GM18511 (cell line): ENCODE data around the gene LRRTM4.
"Not testable (repeated sequence)": the region's sequence is repeated elsewhere in the genome, so short reads cannot be mapped to it uniquely, and the experiment has no call there.

Experiments used
- ATAC-seq: cut with Tn5 transposase; IDR thresholded peaks from one replicate; pipeline ENCODE4 v1.9.1; 2021; ENCODE audit warnings: mild to moderate bottlenecking, moderate library complexity; ENCODE audit not compliant: unreplicated experiment

Gene LRRTM4

DNA sequence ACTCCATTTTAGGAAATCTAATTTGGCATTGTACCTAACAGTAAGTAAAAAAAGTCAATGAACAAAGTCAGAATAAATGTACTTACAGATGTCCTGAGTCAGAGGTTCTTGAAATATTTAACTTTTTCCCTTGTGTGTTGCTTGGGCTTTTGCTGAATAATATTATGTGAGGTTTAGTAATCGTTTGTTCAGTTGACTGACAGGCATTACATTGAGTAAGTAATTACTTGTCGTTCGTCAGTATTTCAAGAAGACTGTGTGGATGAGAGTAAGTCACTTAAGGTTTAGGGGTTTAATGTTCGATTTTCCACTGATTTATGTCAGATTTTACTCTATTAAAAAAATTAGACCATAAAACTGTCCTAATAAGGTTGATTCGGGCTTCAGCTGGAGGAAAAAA is 342.9 kb downstream of the LRRTM4 start:
- ATAC-seq = no peak

DNA sequence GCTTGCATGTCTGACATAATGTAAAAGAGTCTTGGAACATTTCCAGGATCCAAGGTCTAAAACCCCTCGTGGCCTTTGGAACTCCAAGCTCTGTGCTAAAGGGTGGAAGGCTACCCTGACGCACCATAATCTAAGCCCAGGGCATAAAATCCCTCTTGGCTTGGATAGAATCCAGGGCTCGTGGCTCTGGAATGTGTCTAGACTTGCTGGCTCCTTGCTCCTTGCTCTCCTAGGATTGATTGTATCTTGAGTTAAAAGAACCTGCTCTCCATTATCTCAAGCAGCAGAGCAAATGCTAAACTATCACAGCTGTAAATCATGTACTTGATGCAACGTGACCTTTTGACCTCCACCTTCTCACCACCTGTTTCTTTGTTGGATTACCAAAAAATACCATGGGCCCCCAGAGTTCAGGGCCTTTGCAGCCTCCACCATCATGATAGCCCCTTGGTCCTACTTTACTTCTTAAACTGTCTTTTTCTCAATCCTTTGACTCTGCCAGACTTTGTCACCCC is 346.9 kb downstream of the LRRTM4 start:
- not testable (repeated sequence) for ATAC-seq

DNA sequence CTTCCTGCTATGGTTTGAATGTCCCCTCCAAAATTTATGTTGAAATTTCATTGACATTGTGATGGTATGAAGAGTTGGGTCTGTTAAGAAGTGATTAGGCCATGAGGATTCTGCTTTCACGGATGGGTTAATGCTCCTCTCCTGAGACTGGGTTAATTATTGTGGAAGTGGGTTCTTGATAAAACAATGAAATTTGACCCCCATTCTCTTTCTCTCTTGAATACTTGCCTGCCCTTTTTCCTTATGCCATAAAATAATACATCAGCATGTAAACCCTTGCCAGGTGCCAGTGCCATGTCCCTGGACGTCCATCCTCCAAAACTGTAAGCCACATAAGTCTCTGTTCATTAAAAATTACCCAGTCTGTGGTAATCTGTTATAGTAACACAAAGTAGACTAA is 352.8 kb downstream of the LRRTM4 start:
- ATAC-seq = no peak

DNA sequence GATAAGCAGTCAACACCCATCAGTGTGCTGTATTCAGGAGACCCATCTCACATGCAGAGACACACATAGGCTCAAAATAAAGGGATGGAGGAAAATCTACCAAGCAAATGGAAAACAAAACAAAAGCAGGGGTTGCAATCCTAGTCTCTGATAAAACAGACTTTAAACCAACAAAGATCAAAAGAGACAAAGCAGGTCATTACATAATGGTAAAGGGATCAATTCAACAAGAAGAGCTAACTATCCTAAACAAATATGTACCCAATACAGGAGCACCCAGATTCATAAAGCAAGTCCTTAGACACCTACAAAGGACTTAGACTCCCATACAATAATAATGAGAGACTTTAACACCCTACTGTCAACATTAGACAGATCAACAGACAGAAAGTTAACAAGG is 358.2 kb downstream of the LRRTM4 start:
- not testable (repeated sequence) for ATAC-seq

DNA sequence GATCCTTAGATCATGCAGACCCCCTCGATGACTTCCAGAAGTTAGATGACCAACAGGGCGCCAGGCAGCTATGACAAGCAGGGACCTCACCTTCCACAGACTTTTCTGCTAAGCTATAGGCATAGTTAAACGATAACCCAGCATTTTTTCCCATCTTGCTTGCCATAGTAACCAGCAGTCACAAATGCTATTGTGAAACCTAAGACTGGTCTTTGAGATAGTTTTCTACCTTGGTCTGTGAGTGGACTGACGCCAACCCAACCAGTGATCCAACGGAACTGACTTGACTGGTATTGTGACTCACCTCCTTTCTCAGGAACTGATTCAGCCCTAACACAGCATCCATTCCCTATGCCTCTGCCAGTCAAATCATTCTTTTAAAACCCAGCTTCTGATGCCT is 361.2 kb downstream of the LRRTM4 start:
- no peak for ATAC-seq

DNA sequence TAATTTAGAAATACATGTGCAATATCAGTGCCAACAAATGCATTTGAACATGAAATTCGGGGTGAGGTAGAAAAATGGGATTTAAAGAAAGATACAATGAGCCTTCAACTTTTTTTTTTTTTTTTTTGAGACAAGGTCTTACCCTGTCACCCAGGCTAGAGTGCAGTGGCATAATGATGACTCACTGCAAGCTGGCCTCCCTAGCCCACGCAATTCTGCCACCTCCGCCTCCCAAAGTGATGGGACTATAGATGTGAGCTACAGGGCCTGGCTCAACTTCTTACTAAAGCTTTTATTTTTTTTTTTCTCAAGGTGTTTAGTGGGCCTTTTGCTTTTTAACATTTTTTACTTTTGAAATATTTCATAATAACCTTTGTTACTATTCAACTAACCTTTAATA is 365.6 kb downstream of the LRRTM4 start:
- no peak for ATAC-seq

DNA sequence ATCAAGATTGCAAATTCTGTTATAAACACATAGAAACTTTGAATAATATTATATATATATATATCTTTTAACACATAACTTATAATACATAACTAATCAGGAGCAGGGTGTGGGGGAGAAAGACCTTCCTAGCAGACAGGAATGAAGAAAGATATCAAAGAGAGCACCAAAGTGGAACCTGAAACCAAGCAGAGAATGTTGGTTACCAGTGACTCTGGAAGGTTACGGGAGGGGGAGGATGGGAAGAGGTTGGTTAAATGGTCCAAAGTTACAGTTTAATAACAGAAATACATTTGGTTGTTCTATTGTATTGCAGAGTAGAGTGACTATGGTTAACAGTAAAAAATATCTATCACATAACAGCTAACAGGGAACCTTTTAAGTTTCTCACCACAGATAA is 366.7 kb downstream of the LRRTM4 start:
- ATAC-seq = no peak

DNA sequence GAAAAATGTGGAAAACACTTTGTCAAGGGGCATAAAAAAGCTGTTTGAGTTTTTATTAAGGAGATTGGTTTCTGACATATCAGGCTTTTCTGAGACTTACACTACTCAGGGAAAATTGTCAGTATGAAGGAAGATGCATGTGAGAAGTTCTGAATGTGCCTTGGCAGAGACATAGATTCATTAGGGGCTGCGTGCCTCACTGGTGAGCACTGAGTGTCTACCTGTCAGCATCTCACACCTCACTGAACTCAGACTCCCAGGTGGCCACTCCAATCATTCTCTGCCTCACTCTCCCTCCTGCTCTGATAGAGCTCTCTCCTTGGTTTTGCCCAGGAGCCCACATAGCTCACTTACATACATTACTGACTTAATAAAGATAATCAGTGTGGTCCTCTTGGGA is 372.6 kb downstream of the LRRTM4 start:
- no peak for ATAC-seq

DNA sequence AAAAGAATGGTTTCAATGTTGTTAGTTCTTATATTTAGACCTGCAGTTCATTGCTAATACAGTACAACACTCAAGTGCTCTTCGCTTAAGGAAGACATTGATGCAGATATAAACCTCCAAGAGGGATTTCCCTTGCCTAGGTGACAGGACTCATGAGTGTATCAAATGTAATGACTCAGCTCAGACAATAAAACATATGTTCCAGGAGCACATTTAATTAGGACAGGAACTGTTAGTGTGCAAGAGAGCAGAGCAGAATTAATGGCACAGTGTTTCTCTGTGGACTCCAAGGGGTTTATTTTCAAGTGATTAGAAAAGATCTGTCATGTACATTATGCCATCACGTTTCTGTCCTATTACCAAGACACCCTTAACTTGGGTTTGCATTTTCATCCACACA is 375.0 kb downstream of the LRRTM4 start:
- ATAC-seq = no peak

DNA sequence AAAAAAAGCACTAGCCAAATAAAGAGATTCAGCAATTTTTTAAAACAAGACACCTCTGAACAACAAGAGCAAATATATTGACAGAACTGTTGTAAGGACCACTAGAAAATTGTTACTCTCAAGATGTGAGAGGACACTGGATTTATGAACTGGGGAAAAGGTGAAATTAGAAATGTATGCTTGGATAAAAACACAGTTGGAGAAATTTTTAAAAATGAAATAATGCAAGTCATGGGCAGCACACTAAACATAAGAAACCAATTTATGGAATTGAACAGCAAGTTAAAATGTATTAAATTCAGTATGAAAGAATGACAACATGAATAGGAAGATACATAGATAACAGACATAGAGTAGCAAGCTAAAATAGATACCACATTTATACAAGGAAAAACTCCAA is 377.4 kb downstream of the LRRTM4 start:
- no peak for ATAC-seq

DNA sequence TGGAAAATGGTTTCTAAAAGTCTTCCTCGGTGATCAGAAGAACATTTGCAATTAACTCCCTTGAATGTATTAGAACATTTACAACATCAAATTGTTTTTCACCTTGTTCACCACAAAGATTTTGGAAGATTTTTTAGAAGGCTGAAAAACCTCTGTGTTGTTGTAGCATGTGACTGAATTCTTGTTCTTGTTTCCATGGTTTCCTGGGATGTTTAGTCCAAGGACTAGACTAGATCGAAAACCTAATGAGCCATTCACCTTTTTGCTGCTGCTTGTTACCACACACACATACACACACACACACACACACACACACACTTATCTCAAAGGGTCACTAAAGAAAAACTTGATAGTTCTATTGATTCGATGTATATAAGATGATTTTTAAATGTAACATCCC is 380.0 kb downstream of the LRRTM4 start:
- ATAC-seq = no peak

DNA sequence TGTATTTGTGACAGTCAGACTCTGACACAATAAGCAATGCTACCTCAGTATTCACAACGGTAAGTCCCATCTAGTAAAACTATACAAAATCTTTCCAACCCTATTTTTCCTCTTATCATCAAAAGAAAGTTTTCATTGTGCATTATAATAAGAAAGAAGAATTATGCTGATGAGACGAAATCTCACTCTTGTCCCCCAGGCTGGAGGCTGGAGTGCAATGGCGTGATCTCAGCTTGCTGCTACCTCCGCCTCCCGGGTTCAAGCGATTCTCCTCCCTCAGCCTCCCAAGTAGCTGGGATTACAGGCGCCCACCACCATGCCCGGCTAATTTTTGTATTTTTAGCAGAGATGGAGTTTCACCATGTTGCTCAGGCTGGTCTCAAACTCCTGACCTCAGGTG is 393.7 kb downstream of the LRRTM4 start:
- not testable (repeated sequence) for ATAC-seq

DNA sequence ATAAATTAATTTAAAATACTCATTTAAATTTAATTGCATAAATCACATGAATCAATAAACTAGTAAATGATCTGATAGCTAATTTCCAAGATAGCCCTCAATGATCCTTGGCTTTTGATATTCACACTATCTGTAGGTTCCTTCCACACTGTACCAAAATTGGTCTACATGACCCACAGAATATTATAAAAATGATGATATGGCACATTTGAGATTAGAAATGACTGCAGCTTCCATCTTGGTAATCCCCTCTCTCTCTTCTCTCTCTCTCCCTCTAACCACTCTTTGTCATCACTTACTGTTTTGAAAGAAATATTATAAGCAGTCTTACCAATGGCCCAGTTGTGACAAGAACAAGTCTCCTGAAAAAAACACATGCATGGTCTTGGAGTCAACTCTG is 394.8 kb downstream of the LRRTM4 start:
- no peak for ATAC-seq

DNA sequence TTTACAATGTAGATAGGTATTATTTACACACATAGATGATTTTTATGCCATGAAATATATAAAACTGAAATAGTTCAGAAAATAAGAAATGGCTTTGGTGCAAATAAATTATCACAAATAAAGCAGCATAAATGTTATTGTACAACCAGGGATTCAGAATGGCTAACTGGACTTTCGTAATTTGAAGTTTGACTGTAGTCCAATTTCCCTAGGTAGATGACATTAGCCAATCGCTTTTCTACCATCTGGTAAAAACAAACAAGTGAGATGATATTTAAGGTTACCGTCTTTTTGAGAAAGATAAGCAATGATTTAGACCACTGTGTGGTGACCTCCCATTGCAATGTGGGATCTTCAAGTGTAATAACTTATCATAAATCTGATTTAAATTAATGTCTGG is 400.7 kb downstream of the LRRTM4 start:
- no peak for ATAC-seq

DNA sequence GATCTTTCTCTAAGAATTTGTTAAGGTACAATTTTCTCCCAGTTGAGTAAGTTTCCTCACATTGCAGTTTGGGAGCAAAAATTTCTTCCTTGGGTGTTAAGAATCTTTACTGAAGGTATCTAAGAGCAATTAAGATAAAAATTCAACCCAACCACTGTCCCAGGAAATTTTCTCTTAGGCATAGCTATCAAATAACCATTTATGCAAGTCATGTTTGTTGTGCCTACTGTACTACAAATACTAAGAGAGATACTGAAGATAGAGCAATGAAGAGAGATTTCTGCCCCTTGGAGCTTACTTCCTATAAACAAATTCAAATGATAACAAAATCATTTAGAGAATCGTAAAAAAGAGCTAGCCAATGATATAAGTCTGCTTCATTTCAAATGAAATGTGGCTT is 402.8 kb downstream of the LRRTM4 start:
- ATAC-seq = no peak

DNA sequence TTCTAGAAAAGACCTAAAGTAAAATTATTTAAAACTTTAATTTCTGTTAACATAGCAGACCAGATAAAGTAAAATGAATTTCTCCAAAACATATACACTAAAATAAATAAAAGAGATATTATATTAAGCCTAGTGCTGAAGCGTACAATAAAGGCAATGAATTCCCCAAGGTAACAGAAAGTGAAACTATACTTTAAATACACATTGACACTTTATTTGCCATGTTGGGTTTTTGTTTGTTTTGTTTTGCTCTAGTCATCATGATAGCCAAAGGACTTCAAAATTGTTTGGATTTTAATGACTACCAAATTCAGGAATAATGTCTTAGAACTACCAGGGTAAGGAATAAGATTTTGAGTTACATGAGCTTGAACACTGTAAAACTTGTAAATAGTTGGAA is 413.3 kb downstream of the LRRTM4 start:
- ATAC-seq = no peak

DNA sequence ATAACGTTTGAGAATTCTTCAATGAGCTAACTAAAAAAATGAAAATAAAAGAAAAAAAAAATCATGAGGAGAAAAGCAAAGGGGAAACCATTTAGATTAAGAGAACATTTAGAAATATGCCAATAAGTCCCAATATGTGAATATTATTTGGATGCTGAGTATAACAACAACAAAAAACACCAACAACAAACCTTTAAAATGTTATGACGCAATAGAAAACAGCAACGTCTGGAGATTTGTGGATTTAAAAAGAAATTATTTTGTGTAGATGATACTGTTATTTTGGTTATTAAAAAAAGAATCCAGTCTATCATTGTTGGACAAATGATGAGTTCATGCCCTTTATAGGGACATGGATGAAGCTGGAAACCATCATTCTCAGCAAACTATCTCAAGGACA is 417.2 kb downstream of the LRRTM4 start:
- no peak for ATAC-seq

DNA sequence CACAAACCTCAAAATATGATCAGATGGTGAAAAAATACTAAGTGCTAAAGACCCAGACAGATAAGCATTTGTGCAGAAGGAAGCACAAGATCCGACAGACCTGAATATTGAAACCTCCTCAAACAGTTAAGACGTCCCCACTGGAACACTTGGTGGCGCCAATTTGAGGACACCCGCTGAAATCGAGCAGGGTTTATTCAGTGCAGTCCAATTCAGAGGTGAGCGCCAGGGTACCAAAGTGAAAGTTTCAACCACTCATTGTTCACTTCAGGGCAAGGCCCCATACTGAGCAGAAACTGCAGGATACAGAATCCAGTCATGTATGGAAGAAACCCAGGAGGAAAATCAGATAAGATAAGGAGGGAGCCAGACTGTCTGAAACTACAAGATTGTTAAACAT is 417.6 kb downstream of the LRRTM4 start:
- no peak for ATAC-seq

DNA sequence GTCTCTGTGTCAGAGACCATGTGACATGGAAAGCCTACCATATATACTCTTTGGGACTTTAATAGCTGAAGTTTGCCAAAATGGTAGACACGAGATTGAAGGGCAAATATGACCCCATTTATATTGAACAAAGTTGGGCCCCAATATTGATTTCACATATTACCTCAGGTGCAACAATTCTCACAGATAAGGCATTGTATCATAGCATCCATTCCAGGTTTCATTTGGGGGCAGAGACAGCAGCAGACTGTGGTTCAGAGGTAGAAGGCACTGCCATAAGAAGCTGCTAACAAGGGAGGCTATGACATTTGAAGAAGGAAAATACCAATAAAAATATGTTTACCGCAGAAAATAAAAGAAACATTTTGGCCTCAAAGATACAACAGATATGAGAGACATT is 419.2 kb downstream of the LRRTM4 start:
- no peak for ATAC-seq

DNA sequence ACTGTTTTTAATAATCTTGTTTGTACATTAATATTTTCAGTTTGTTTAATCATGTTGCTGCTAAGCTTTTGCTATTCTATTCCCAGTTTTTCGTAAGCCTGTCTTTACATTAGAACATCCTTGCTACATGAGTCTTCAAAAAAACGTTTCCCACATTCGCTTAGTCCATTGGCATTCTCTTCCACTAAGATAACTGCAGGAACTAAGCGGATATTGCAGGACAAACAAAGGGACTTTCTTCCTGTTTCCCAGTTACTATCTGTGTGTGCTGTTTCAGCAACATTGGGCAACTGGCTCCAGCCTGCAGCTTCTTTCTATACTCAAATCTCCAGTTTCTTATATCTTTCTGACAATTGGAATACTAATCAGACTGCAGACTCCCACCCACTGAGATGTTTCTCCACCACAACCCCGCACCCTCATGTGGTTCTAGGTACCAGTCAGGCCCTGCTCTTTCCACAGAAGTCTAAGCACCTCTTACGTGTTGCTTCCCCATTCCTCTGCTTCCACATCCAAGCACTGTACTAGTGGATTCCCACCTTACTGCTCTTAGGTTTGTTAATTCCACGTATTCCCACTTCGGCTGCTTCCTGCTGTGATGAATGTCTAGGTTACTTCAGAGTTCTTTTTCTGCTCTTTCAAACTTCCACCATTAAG is 420.3 kb downstream of the LRRTM4 start:
- no peak for ATAC-seq

DNA sequence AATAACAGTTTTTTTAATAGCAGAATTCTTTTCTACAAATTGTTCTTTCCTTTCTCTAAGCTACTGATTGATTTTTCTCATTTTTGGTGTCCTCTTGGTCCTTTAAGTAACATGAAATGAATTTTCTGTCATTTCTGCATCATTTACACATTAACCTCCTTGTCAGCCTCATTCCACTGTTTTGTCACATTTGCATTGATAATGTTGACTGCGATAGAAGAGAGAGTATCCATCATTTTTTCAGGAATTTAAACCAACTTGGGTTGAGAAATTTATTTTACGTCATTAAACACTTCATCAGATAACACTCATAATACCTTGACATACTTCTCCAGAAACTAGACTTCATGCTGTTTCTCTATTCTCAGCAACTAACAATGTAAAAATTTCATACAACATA is 422.2 kb downstream of the LRRTM4 start:
- no peak for ATAC-seq

DNA sequence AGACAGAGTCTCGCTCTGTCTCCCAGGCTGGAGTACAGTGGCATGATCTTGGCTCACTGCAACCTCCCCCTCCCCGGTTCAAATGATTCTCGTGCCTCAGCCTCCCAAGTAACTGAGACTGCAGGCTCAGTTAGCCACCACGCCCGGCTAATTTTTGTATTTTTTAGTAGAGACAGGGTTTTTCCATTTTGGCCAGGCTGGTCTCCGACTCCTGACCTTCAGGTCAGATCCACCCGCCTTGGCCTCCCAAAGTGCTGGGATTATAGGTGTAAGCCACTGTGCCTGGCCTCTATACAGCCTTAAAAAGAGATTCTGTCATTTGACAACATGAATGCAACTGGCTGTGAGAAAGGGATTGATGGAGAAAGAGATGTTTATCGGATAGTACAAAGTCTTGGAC is 426.7 kb downstream of the LRRTM4 start:
- ATAC-seq = not testable (repeated sequence)

DNA sequence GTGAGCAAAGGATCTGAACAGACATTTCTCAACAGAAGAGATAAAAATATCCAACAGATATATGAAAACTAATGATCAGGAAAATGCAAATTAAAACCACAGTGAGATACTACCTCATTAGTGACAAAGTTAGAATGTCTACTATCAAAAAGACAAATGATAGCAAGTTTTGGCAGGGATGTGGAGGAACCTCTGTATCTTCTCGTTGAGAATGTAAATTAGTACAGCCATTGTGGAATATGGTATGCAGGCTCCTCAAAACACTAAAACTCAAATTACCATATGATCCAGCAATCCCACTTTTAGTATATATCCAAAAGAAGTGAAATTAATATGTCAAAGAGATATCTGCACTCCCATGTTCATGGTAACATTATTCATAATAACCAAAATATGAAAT is 427.1 kb downstream of the LRRTM4 start:
- ATAC-seq = no peak
